D721Med (cell line): Measurements from ENCODE around the gene ARHGAP5.
A peak's percentile ranks its signal among the peaks of the same experiment; 100 is the strongest.

Experiments used
- DNase-seq: peaks from one replicate; pipeline ENCODE4 v3.0.0; 2011; ENCODE audit warnings: low spot score; ENCODE audit not compliant: insufficient read length
- FAIRE-seq: peaks from 2 replicates; lab custom pipeline; 2011; peaks lifted over from hg19 to GRCh38; lab: Jason Lieb, UNC
- TF ChIP-seq, protein P1 (sequence below): IDR thresholded peaks from 2 replicates; pipeline ENCODE4 v1.5.1; 2012; ENCODE audit warnings: mild to moderate bottlenecking, control low read depth; ENCODE audit not compliant: insufficient read depth; ENCODE audit errors: missing control alignments

The ARHGAP5 gene

DNA sequence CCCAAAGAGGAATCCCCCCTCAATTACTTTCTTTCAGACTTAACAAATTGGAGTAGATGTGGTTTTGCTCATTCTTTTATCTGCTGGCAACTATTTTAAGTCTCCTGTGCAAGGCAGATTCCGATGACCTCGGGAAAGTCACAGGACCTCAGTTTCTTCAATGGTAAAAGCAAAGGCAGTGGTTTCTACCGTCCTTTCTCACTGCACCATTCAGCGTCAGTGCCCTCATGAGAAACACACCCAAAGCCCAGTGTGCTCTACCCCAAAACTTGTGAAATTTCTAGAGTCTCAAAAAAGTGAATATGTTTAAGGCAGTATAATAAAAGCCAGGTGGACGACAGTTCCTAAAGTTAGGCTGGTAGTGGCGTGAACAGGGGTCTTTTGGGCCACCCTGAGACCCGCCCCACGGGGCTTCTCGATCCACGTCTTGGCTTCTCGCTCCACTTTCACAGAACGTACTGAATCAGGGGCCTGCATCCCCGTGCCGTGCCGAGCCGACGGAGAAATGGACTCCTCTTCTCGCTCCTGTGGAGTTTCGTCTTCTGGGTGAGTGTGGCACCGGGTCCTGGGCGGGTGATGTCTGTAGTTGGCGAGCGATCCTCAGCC lies 1.3 kb upstream of the ARHGAP5 start:
- TF ChIP-seq, protein P1, sequence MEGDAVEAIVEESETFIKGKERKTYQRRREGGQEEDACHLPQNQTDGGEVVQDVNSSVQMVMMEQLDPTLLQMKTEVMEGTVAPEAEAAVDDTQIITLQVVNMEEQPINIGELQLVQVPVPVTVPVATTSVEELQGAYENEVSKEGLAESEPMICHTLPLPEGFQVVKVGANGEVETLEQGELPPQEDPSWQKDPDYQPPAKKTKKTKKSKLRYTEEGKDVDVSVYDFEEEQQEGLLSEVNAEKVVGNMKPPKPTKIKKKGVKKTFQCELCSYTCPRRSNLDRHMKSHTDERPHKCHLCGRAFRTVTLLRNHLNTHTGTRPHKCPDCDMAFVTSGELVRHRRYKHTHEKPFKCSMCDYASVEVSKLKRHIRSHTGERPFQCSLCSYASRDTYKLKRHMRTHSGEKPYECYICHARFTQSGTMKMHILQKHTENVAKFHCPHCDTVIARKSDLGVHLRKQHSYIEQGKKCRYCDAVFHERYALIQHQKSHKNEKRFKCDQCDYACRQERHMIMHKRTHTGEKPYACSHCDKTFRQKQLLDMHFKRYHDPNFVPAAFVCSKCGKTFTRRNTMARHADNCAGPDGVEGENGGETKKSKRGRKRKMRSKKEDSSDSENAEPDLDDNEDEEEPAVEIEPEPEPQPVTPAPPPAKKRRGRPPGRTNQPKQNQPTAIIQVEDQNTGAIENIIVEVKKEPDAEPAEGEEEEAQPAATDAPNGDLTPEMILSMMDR, result no peak
- FAIRE-seq (peak; percentile 63), DNase-seq (no peak)

DNA sequence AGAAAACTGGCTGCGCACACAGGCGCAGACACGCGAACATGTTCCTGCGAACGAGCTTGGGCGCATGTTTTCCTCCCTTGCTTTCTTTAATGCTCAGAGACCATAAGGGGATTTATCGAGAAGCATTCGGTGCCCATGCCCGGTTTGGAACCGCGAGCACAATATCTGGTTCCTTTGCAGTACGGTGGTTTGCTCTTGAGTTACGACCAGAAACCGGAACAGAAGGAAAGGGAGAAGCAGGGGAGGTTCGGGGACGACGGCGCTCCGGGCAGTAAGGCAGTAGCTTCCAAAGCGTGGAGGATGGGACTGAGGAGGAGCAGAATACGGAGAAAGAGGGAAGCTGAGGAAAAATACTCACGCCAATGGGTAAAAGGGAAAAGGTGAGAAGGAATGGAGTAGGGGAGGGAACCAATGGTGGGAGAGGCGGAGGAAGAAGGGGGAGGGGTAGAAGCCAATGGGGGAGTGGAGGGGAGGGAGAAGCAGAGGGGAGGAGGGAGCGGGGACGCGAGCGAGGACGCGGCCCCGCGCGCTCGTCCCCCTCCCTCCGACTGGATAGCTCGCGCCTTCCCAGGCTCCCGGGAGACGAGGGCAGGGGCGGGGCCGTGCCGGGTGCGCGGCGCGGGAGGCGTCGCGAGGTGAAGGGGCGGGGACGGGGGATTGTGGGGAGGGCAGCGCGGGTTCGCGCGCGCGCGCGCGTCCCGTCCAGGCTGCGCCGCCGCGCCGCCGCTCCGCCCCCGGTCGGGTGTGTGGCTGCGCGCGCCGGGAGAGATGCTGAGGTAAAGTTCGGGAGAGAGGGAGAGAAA lies 625 bp upstream of the ARHGAP5 start:
- no peak for FAIRE-seq
- TF ChIP-seq, protein P1, result no peak
- no peak for DNase-seq

DNA sequence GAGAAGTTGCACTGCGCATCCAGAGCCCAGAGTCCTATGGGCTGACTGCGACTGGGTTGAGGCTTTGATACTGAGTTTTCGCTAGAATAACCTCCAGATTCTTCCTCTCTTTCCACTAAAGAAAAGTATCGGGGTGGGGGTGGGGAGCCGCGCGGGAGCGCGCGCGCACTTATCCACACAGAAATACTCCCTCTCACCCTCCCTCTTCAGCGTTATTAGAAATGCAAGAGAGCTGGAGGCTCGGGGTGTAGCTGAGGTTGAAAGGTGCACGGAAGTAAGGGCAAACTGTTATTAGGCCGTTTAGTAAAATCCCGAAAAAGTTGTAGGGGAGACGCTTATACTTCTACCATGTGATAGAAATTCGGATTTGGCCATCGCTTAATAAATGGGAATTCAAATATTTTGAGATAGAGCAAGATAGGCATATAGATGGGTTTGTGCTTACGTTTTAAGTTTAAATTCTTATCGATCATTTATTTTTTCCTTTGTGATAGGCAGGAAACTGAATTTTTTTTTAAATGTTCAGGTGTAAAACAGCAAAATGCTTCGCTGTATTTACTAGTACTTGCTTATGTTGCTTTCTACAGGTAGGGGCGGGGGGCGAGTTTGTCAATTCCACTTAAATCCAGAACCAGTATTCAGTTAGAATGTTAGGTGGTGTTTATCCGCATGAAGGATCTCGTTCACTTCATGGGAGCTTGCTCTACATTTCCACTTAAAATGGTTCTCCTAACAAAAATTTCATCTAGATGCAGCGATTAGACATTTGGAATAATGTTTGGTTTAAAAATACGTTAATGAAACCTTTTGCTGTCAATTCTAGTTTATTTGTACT lies 1.1 kb downstream of the ARHGAP5 start:
- TF ChIP-seq, protein P1, result no peak
- DNase-seq (no peak), FAIRE-seq (peak; percentile 87)

DNA sequence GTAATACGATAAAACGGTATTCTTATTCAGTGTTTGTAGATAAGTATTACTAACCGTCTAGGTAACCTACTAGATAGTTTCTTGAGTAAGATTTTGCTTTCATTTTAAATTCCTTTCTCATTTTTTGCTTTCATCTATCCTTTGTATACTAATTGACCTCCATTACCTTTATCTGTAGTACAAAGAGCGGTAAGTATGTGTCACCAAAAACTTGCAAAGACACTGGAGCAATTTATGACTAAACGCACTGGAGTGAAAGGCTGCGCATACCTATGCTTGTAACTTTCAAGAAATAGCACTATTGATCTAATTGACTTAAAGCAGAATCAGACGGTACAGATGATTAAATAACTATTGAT lies 1.7 kb downstream of the ARHGAP5 start:
- no peak for DNase-seq
- peak; percentile 25 for FAIRE-seq
- TF ChIP-seq, protein P1, result no peak

DNA sequence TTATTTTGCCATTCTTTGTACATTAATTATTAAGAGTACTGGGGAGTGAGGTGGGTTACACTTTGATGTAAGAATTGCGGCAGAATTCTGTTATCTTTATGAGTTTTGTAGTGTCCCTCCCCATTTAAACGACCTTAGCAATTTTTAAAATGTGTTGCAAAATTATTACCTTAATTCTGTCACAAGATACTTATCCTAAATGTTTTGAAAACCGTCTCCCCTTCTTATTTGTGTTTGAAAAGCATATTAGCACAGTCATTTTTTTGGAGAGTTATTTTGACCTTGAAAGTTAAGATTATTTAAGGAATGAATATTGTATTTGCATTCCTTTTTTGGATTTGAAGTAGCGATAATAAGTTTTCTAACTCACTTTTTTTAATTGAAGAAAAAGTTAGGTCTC lies 2.2 kb downstream of the ARHGAP5 start:
- DNase-seq, result no peak
- TF ChIP-seq, protein P1, result no peak
- no peak for FAIRE-seq

DNA sequence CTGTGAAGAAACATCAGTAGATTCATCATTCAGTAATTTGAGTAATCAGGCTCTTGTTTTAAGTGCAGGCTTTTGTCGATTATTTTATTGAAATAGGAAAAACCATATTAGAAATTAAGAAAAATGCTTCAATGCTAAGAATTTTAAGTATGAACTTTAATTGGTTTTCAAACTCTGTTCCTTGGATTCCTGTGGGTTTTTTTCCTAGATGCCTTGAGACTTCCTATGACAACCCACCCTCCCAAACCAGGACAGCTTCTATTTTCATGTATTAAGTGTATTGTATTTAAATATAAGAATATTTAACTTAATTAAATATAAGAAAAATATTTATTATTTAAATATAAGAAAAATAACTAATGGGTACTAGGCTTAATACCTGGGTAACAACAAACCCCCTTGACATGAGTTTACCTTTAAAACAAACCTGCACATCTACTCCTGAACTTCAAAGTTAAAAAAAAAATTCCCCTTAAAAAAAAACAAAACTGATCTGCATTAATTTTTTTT lies 3.0 kb downstream of the ARHGAP5 start:
- TF ChIP-seq, protein P1, result no peak
- FAIRE-seq (no peak), DNase-seq (no peak)
